Stimulated activated naive CD4-positive, alpha-beta T cell treated with Interleukin-2 at 50 U/mL for 16 hours (primary cell): Measurements from ENCODE around the gene SLC12A8.
"Not testable (repeated sequence)": the region's sequence is repeated elsewhere in the genome, so short reads cannot be mapped to it uniquely, and the experiment has no call there.

ENCODE experiments used
- DNase-seq: peaks from one replicate; lab custom pipeline; 2025; lab: John Stamatoyannopoulos, UW

The SLC12A8 gene

GRCh38 chr3:125112981-125113380 is 99.6 kb downstream of the SLC12A8 start:
- DNase-seq, result no peak

GRCh38 chr3:125110876-125111480 is 101.6 kb downstream of the SLC12A8 start:
- DNase-seq, result no peak

- DNase-seq, result no peak
Measured at GRCh38 chr3:125110016-125110875, 102.3 kb downstream of the SLC12A8 start.

GRCh38 chr3:125109536-125109925 is 103.0 kb downstream of the SLC12A8 start:
- DNase-seq, result no peak

- no peak for DNase-seq
Measured at GRCh38 chr3:125108833-125109535, 103.6 kb downstream of the SLC12A8 start.

GRCh38 chr3:125107861-125108567 is 104.5 kb downstream of the SLC12A8 start:
- DNase-seq, result no peak

- DNase-seq, result no peak
Measured at GRCh38 chr3:125107363-125107762, 105.2 kb downstream of the SLC12A8 start.

- DNase-seq, result no peak
Measured at GRCh38 chr3:125105116-125105515, 107.4 kb downstream of the SLC12A8 start.

GRCh38 chr3:125104639-125105038 is 107.9 kb downstream of the SLC12A8 start:
- no peak for DNase-seq

GRCh38 chr3:125103406-125103805 is 109.1 kb downstream of the SLC12A8 start:
- no peak for DNase-seq

GRCh38 chr3:125102470-125102869 is 110.1 kb downstream of the SLC12A8 start:
- no peak for DNase-seq

GRCh38 chr3:125098611-125099291 is 113.8 kb downstream of the SLC12A8 start:
- DNase-seq, result no peak

- DNase-seq, result no peak
Measured at GRCh38 chr3:125090649-125091048, 121.9 kb downstream of the SLC12A8 start.

GRCh38 chr3:125087768-125088391 is 124.7 kb downstream of the SLC12A8 start:
- DNase-seq, result no peak

- no peak for DNase-seq
Measured at GRCh38 chr3:125085166-125085565, 127.4 kb downstream of the SLC12A8 start.

GRCh38 chr3:125083776-125084175 is 128.8 kb downstream of the SLC12A8 start:
- DNase-seq, result no peak

GRCh38 chr3:125082339-125082738 is 130.2 kb downstream of the SLC12A8 start:
- DNase-seq, result not testable (repeated sequence)

- no peak for DNase-seq
Measured at GRCh38 chr3:125080077-125080476, 132.5 kb downstream of the SLC12A8 start.

- DNase-seq, result no peak
Measured at GRCh38 chr3:125079675-125080045, 132.9 kb downstream of the SLC12A8 start.

GRCh38 chr3:125078951-125079674 is 133.4 kb downstream of the SLC12A8 start:
- no peak for DNase-seq

GRCh38 chr3:125077864-125078263 is 134.7 kb downstream of the SLC12A8 start:
- DNase-seq, result no peak
